Endothelial cell of umbilical vein (primary cell): ENCODE measurements around the gene SYNGR3. TPM values are rescaled to one million over a fixed set of nuclear protein-coding genes. Genes with fewer than 3 reads are reported as not detected.

Source experiments
- BruUV-seq: library from RNA; stranded (reverse); fragments of 400-500 nt; replicated peaks from 2 replicates; lab custom pipeline; 2021; lab: Mats Ljungman, UMichigan
- CTCF ChIA-PET: fragments of 300-600, 350-600 bp; sonication (Branson Sonifier 250); formaldehyde crosslinking; loops from one replicate; lab custom pipeline; 2021; ENCODE audit warnings: antibody characterized with exemption, inconsistent platforms; lab: Charles Lee
- POLR2A ChIA-PET: fragments of 300-600, 350-600 bp; sonication (Branson Sonifier 250); formaldehyde crosslinking; loops from one replicate; lab custom pipeline; 2021; ENCODE audit warnings: antibody characterized with exemption, inconsistent platforms; lab: Charles Lee
- DNase-seq: peaks from one replicate; pipeline ENCODE4 v3.0.0-alpha.2; 2011; ENCODE audit warnings: low read depth, low spot score
- FAIRE-seq: peaks from 2 replicates; lab custom pipeline; 2011; peaks lifted over from hg19 to GRCh38; lab: Jason Lieb, UNC
- H2AFZ ChIP-seq: 2 replicates; pipeline ENCODE4 v1.6.0; 2012; ENCODE audit warnings: low read depth, low read length, control low read depth, inconsistent platforms
- H3K27ac ChIP-seq: 2 replicates; pipeline ENCODE4 v1.5.1; 2011; ENCODE audit warnings: low read depth, mild to moderate bottlenecking, control low read depth, low read length, moderate library complexity; ENCODE audit not compliant: insufficient read depth
- H3K27me3 ChIP-seq, 2 experiments: 2 replicates each; pipeline versions ENCODE4 v1.6.0 to v1.6.1; 2011; ENCODE audit warnings: low read length in 2 of 2, mixed read lengths in 1 of 2; ENCODE audit not compliant: control insufficient read depth in 2 of 2, insufficient read depth in 2 of 2
- H3K36me3 ChIP-seq, 2 experiments: 2 replicates in 1 of 2; 3 replicates in 1 of 2; pipeline ENCODE4 v1.5.1; 2011; ENCODE audit warnings: low read length in 2 of 2, mild to moderate bottlenecking in 1 of 2, moderate library complexity in 1 of 2; ENCODE audit not compliant: control insufficient read depth in 2 of 2, insufficient read depth in 2 of 2; ENCODE audit errors: extremely low read depth in 1 of 2
- H3K4me1 ChIP-seq: 3 replicates; pipeline ENCODE4 v1.5.1; 2011; ENCODE audit warnings: mild to moderate bottlenecking, low read length; ENCODE audit not compliant: control insufficient read depth, insufficient read depth; ENCODE audit errors: extremely low read depth
- H3K4me2 ChIP-seq: 2 replicates; pipeline ENCODE4 v1.6.1; 2011; ENCODE audit warnings: low read length, control low read depth, mixed read lengths; ENCODE audit not compliant: insufficient read depth
- H3K4me3 ChIP-seq, 3 experiments: fragments of 200-600 bp in 1 of 3; sonication (generic), shearing (Covaris generic) in 1 of 3; replicated peaks in 1 of 3; 2 replicates each; pipeline ENCODE4 v1.5.1; 2011 to 2016; ENCODE audit warnings: control low read depth in 3 of 3, low read length in 3 of 3, mild to moderate bottlenecking in 2 of 3, inconsistent platforms in 1 of 3, low read depth in 1 of 3, moderate library complexity in 1 of 3; ENCODE audit not compliant: insufficient read depth in 1 of 3
- H3K79me2 ChIP-seq: 2 replicates; pipeline ENCODE4 v1.6.0; 2012; ENCODE audit warnings: low read length, inconsistent platforms; ENCODE audit not compliant: control insufficient read depth, insufficient read depth
- H3K9ac ChIP-seq: replicated peaks from 2 replicates; pipeline ENCODE3; 2011; ENCODE audit warnings: low read length, control low read depth; ENCODE audit not compliant: insufficient read depth; ENCODE audit errors: extremely low read depth
- H3K9me1 ChIP-seq: replicated peaks from 3 replicates; pipeline ENCODE4 v1.6.0; 2011; ENCODE audit warnings: mild to moderate bottlenecking, low read length; ENCODE audit not compliant: control insufficient read depth, insufficient read depth; ENCODE audit errors: extremely low read depth
- H3K9me3 ChIP-seq: replicated peaks from 2 replicates; pipeline ENCODE4 v1.5.1; 2012; ENCODE audit warnings: low read length, inconsistent platforms; ENCODE audit not compliant: control insufficient read depth, insufficient read depth
- H4K20me1 ChIP-seq: replicated peaks from 2 replicates; pipeline ENCODE3; 2011; ENCODE audit warnings: mild to moderate bottlenecking, low read length; ENCODE audit not compliant: control insufficient read depth, insufficient read depth; ENCODE audit errors: extremely low read depth
- CTCF ChIP-seq, 2 donors: IDR thresholded peaks; 1 replicate in 1 of 2; 2 replicates in 1 of 2; pipeline ENCODE4 v1.5.1; 2011; ENCODE audit warnings: low read length in 2 of 2, mild to moderate bottlenecking in 2 of 2, moderate library complexity in 2 of 2, control low read depth in 1 of 2, inconsistent platforms in 1 of 2, low read depth in 1 of 2; ENCODE audit not compliant: insufficient read depth in 1 of 2; ENCODE audit errors: extremely low read depth in 1 of 2
- EZH2 ChIP-seq: IDR thresholded peaks from 2 replicates; pipeline ENCODE4 v1.6.1; 2012; ENCODE audit warnings: borderline replicate concordance, low read depth, mild to moderate bottlenecking, moderate library complexity, low read length, inconsistent platforms; ENCODE audit not compliant: severe bottlenecking
- FOS ChIP-seq: IDR thresholded peaks from 2 replicates; pipeline ENCODE4 v1.6.1; 2011; ENCODE audit warnings: mild to moderate bottlenecking, low read length, moderate library complexity, borderline replicate concordance; ENCODE audit not compliant: insufficient read depth
- GATA2 ChIP-seq: IDR thresholded peaks from 2 replicates; pipeline ENCODE4 v1.7.0; 2011; ENCODE audit warnings: low read depth, mild to moderate bottlenecking, moderate library complexity, mixed read lengths, low read length; ENCODE audit not compliant: insufficient read length, insufficient read depth
- JUN ChIP-seq: IDR thresholded peaks from 2 replicates; pipeline ENCODE4 v1.6.1; 2011; ENCODE audit warnings: borderline replicate concordance, low read depth; ENCODE audit not compliant: insufficient read length, insufficient read depth
- MAX ChIP-seq: IDR thresholded peaks from 2 replicates; pipeline ENCODE4 v1.6.1; 2011; ENCODE audit not compliant: insufficient read depth, insufficient read length
- MYC ChIP-seq: IDR thresholded peaks from one replicate; pipeline ENCODE4 v1.6.1; 2011; ENCODE audit warnings: mild to moderate bottlenecking, low read depth, low read length
- POLR2A ChIP-seq: IDR thresholded peaks from 2 replicates; pipeline ENCODE4 v1.6.1; 2012; ENCODE audit warnings: low read depth, mild to moderate bottlenecking, control low read depth, low read length
- POLR2AphosphoS5 ChIP-seq: IDR thresholded peaks from 2 replicates; pipeline ENCODE4 v1.6.1; 2012; ENCODE audit warnings: low read depth, mild to moderate bottlenecking, control low read depth, low read length, moderate library complexity; ENCODE audit not compliant: insufficient read depth
- dilution Hi-C: fragments of 300-500 bp; cut with MboI; formaldehyde crosslinking; loops from one replicate; pipeline ENCODE4 v1.15.0; 2019; ENCODE audit warnings: low sequenced_read_pairs; ENCODE audit not compliant: extremely low pct_ligation_motif_present
- intact Hi-C: fragments of 100-400 bp; cut with micrococcal nuclease; formaldehyde crosslinking; loops from one replicate; pipeline ENCODE4 v1.10.0; 2022
- polyA plus RNA-seq, 4 experiments: library from polyadenylated mRNA; depleted of rRNA in 3 of 4; stranded (reverse) in 3 of 4; unstranded in 1 of 4; fragments of >200 nt; gene quantifications; 2 replicates each; pipeline versions ENCODE4 v1.2.1 to v1.2.3, GENCODE V29; 2011 to 2012; ENCODE audit warnings: missing spikeins in 1 of 4
- total RNA-seq: library from RNA; stranded (reverse); gene quantifications from 2 replicates; pipeline ENCODE4 v1.2.3, GENCODE V29; 2021

The SYNGR3 gene
- total and polyA plus RNA-seq, 2 donors (not counting 3 experiments of a cell fraction or from before 2014, with no cell fraction given), result 0.95 to 1.4 TPM

GRCh38 chr16:1997494-1998359, 8.0 kb downstream of the SYNGR3 start:
- no peak for DNase-seq
- no peaks in the 10 kb centered on the region for H3K27me3 ChIP-seq
- intact Hi-C loops (no loop called here), dilution Hi-C loops (no loop called here)
- no peak overlapping the region for H3K4me2 ChIP-seq
- TF ChIP-seq POLR2AphosphoS5 (no peak), JUN (no peak), MAX (no peak), EZH2 (no peak), FOS (no peak), CTCF (IDR thresholded peaks at IDR 0.05; ENCODE audit: extremely low read depth in 1 of 2, insufficient read depth in 1 of 2, low read depth in 1 of 2, low read length in 2 of 2) (no peak), POLR2A (no peak), MYC (no peak), GATA2 (no peak)
- no TSS peak for BruUV-seq
- no peak overlapping the region for H3K4me3 ChIP-seq
- peaks cover 4% of the 10 kb centered on the region for H3K79me2 ChIP-seq
- FAIRE-seq, result no peak
- no peak overlapping the region for H2AFZ ChIP-seq
- H3K4me1 ChIP-seq, result no peaks in the 10 kb centered on the region
- no peaks in the 10 kb centered on the region for H4K20me1 ChIP-seq
- H3K9ac ChIP-seq, result no peak overlapping the region
- H3K36me3 ChIP-seq, result peaks cover 0 to 47% of the 10 kb centered on the region in 2 experiments
- POLR2A ChIA-PET, result no interaction called here
- H3K27ac ChIP-seq, result no peak overlapping the region
- no peaks in the 10 kb centered on the region for H3K9me3 ChIP-seq
- CTCF ChIA-PET, result interaction anchor here (0.5 to 1.1 kb wide), 3 partner anchors 19 to 155 kb away, joined by 3 to 4 read pairs (median 3); no protein-coding TSS in a partner anchor
- no peaks in the 10 kb centered on the region for H3K9me1 ChIP-seq
